HCT116 (cell line): ENCODE data around the gene C11orf42. TPM values are rescaled to one million over a fixed set of nuclear protein-coding genes. Genes with fewer than 3 reads are reported as not detected.

Source experiments
- ATAC-seq: fragments of 200-7000 bp; cut with Tn5 transposase; 2 replicates; pipeline ENCODE4 v1.9.1; 2020; ENCODE audit warnings: mild to moderate bottlenecking, moderate library complexity
- BruUV-seq: library from RNA; stranded (reverse); fragments of 400-500 nt; replicated peaks from 2 replicates; lab custom pipeline; 2021; lab: Mats Ljungman, UMichigan
- CTCF ChIA-PET: fragments of 300-600 bp; sonication (Branson Sonifier 250); formaldehyde crosslinking; loops from one replicate; lab custom pipeline; 2021; ENCODE audit warnings: antibody characterized with exemption; lab: Charles Lee
- POLR2A ChIA-PET: fragments of 300-600, 350-600 bp; sonication (Branson Sonifier 250); formaldehyde crosslinking; loops from one replicate; lab custom pipeline; 2021; ENCODE audit warnings: antibody characterized with exemption; lab: Charles Lee
- RAD21 ChIA-PET, 2 experiments: fragments of 300-600 bp; sonication (Branson Sonifier 250); formaldehyde crosslinking; loops; one replicate each; lab custom pipeline; 2023; ENCODE audit warnings: low total read pairs in 2 of 2; ENCODE audit not compliant: uncharacterized antibody in 2 of 2, unreplicated experiment in 2 of 2, low non-redundant PET in 1 of 2; lab: Charles Lee
- DNase-seq: peaks from one replicate; pipeline ENCODE4 v3.0.0-alpha.2; 2010; ENCODE audit warnings: low read depth, low spot score
- H2AFZ ChIP-seq: fragments of 200-600 bp; shearing (Covaris generic), sonication (generic); 2 replicates; pipeline ENCODE4 v1.6.1; 2017; ENCODE audit warnings: low read depth, mixed run types, mixed read lengths, antibody characterized with exemption, low read length; ENCODE audit not compliant: poor library complexity, severe bottlenecking
- H3K27ac ChIP-seq: 2 replicates; pipeline ENCODE4 v1.5.1; 2012; ENCODE audit warnings: low read depth, low read length
- H3K27me3 ChIP-seq: fragments of 200-600 bp; sonication (generic); 2 replicates; pipeline ENCODE4 v1.6.1; 2016; ENCODE audit warnings: mixed run types, low read length, mixed read lengths; ENCODE audit not compliant: insufficient read depth
- H3K36me3 ChIP-seq, 2 experiments: fragments of 200-500 bp in 1 of 2; fragments of 200-600 bp in 1 of 2; sonication (Bioruptor generic) in 1 of 2; sonication (generic) in 1 of 2; 2 replicates each; pipeline versions ENCODE4 v1.5.1 to v1.6.1; 2014 to 2016; ENCODE audit warnings: low read length in 2 of 2, inconsistent platforms in 1 of 2, mixed read lengths in 1 of 2, mixed run types in 1 of 2; ENCODE audit not compliant: insufficient read depth in 2 of 2, control insufficient read depth in 1 of 2
- H3K4me1 ChIP-seq, 2 experiments: fragments of 200-600 bp in 1 of 2; sonication (generic) in 1 of 2; 2 replicates each; pipeline versions ENCODE4 v1.5.1 to v1.6.1; 2012 to 2017; ENCODE audit warnings: low read length in 2 of 2, inconsistent platforms in 1 of 2, mild to moderate bottlenecking in 1 of 2, mixed read lengths in 1 of 2, mixed run types in 1 of 2, moderate library complexity in 1 of 2; ENCODE audit not compliant: insufficient read depth in 2 of 2, control insufficient read depth in 1 of 2
- H3K4me2 ChIP-seq: fragments of 200-600 bp; sonication (generic); 2 replicates; pipeline ENCODE4 v1.6.1; 2017; ENCODE audit warnings: mixed run types, low read length, mixed read lengths
- H3K4me3 ChIP-seq, 2 experiments: fragments of 200-600 bp in 1 of 2; sonication (generic) in 1 of 2; replicated peaks in 1 of 2; 2 replicates each; pipeline ENCODE4 v1.5.1; 2011 to 2016; ENCODE audit warnings: low read length in 2 of 2, control low read depth in 1 of 2, low read depth in 1 of 2, mild to moderate bottlenecking in 1 of 2, mixed read lengths in 1 of 2, mixed run types in 1 of 2
- H3K79me2 ChIP-seq: fragments of 200-600 bp; sonication (generic); 2 replicates; pipeline ENCODE4 v1.6.1; 2017; ENCODE audit warnings: mild to moderate bottlenecking, mixed run types, low read length, moderate library complexity, mixed read lengths; ENCODE audit not compliant: insufficient read depth
- H3K9ac ChIP-seq: fragments of 200-600 bp; sonication (generic); 2 replicates; pipeline ENCODE4 v1.6.1; 2016; ENCODE audit warnings: low read length, mixed read lengths
- H3K9me2 ChIP-seq: fragments of 200-600 bp; sonication (generic), shearing (Covaris generic); 2 replicates; pipeline ENCODE4 v1.6.1; 2017; ENCODE audit warnings: mixed run types, mild to moderate bottlenecking, moderate library complexity; ENCODE audit not compliant: insufficient read depth
- H3K9me3 ChIP-seq, 2 experiments: fragments of 200-500 bp in 1 of 2; fragments of 200-600 bp in 1 of 2; sonication (Bioruptor generic) in 1 of 2; sonication (generic) in 1 of 2; 2 replicates each; pipeline ENCODE4 v1.6.1; 2014 to 2017; ENCODE audit warnings: low read length in 2 of 2, mixed read lengths in 2 of 2, inconsistent platforms in 1 of 2, low read depth in 1 of 2, mild to moderate bottlenecking in 1 of 2, mixed run types in 1 of 2, moderate library complexity in 1 of 2; ENCODE audit not compliant: control insufficient read depth in 1 of 2, insufficient read depth in 1 of 2
- H4K20me1 ChIP-seq: fragments of 200-600 bp; sonication (generic), shearing (Covaris generic); 2 replicates; pipeline ENCODE4 v1.6.1; 2017; ENCODE audit warnings: mixed run types, mild to moderate bottlenecking, moderate library complexity; ENCODE audit not compliant: insufficient read depth
- CBX3 ChIP-seq: IDR thresholded peaks from 2 replicates; pipeline ENCODE4 v1.6.1; 2012; ENCODE audit warnings: low read depth
- EGR1 ChIP-seq: IDR thresholded peaks from 2 replicates; pipeline ENCODE4 v1.6.1; 2012; ENCODE audit warnings: low read depth
- JUND ChIP-seq: IDR thresholded peaks from 2 replicates; pipeline ENCODE4 v1.6.1; 2012
- POLR2A ChIP-seq: IDR thresholded peaks from 2 replicates; pipeline ENCODE4 v1.7.0; 2011; ENCODE audit warnings: borderline replicate concordance; ENCODE audit not compliant: insufficient read depth, insufficient read length; ENCODE audit errors: extremely low read depth
- POLR2AphosphoS5 ChIP-seq: IDR thresholded peaks from 2 replicates; pipeline ENCODE4 v1.6.1; 2011; ENCODE audit warnings: mild to moderate bottlenecking, low read depth, low read length, moderate library complexity
- RAD21 ChIP-seq: IDR thresholded peaks from 2 replicates; pipeline ENCODE4 v1.6.1; 2012; ENCODE audit warnings: low read depth, mild to moderate bottlenecking
- SIN3A ChIP-seq: IDR thresholded peaks from 2 replicates; pipeline ENCODE4 v1.6.1; 2012; ENCODE audit warnings: low read depth
- SP1 ChIP-seq: IDR thresholded peaks from 2 replicates; pipeline ENCODE4 v1.6.1; 2012; ENCODE audit warnings: low read depth
- SRF ChIP-seq: IDR thresholded peaks from 2 replicates; pipeline ENCODE4 v1.6.1; 2012; ENCODE audit warnings: low read depth
- TCF7L2 ChIP-seq: IDR thresholded peaks from 2 replicates; pipeline ENCODE4 v1.7.0; 2011; ENCODE audit warnings: borderline replicate concordance, inconsistent platforms; ENCODE audit not compliant: insufficient read depth, insufficient read length; ENCODE audit errors: extremely low read depth
- YY1 ChIP-seq: IDR thresholded peaks from 2 replicates; pipeline ENCODE4 v1.6.1; 2011; ENCODE audit warnings: low read length, low read depth, moderate library complexity, mild to moderate bottlenecking; ENCODE audit not compliant: insufficient replicate concordance; ENCODE audit errors: extremely low read depth
- ZNF274 ChIP-seq: fragments of 200-500 bp; sonication (Bioruptor generic); IDR thresholded peaks from 2 replicates; pipeline ENCODE4 v1.6.1; 2014; ENCODE audit warnings: mild to moderate bottlenecking, low read depth, low read length, inconsistent platforms
- intact Hi-C: fragments of 100-400 bp; cut with micrococcal nuclease; formaldehyde crosslinking; loops from 2 replicates; pipeline ENCODE4 v1.10.0; 2022
- total RNA-seq: library from RNA; stranded (reverse); gene quantifications from one replicate; pipeline ENCODE4 v1.2.1, GENCODE V29; 2021; ENCODE audit not compliant: unreplicated experiment
- TF ChIP-seq, protein P1 (sequence below): IDR thresholded peaks from 2 replicates; pipeline ENCODE4 v1.6.1; 2011; ENCODE audit warnings: mild to moderate bottlenecking, low read length, moderate library complexity; ENCODE audit not compliant: insufficient replicate concordance; ENCODE audit errors: extremely low read depth
- TF ChIP-seq, protein P2 (sequence below): IDR thresholded peaks from 2 replicates; pipeline ENCODE4 v1.6.1; 2012
- TF ChIP-seq, protein P3 (sequence below): IDR thresholded peaks from 2 replicates; pipeline ENCODE4 v1.6.1; 2012
- TF ChIP-seq, protein P4 (sequence below), 3 experiments: fragments of 200-600 bp in 1 of 3; sonication (generic) in 1 of 3; IDR thresholded peaks in 2 of 3; conservative IDR thresholded peaks in 1 of 3; 2 replicates each; pipeline ENCODE4 v1.5.1; 2012 to 2017; ENCODE audit warnings: low read depth in 2 of 3, low read length in 2 of 3, antibody characterized with exemption in 1 of 3, borderline replicate concordance in 1 of 3, control low read depth in 1 of 3, mild to moderate bottlenecking in 1 of 3, mixed read lengths in 1 of 3, mixed run types in 1 of 3, moderate library complexity in 1 of 3; ENCODE audit not compliant: insufficient read depth in 1 of 3

The C11orf42 gene
- total RNA-seq, 1 experiment from 2014 or later, result not detected

DNA sequence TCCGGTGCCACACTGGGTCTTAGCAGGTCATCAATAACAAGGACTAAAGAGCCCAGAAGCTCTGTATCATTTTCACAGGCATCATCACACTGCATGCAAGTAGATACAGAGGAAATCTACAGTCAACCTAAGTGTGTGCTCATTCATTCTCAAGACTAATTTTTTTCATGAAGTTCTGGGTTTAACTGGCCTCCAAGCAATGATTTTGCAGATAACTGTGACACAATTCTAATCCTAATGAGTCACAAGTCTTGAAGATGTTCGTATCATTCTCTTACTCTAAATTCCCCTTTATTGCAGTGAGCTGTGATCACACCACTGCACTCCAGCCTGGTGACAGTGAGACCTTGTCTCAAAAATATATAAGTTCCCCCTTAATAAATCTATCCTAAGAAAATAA lies 3.9 kb upstream of the C11orf42 start:
- no peak for ATAC-seq

More for the DNA sequence above, 3.9 kb upstream of the C11orf42 start:
- no TSS peak for BruUV-seq
- intact Hi-C loops, result no loop called here
- Histone ChIP-seq H3K4me3 (no peak overlapping the region), H3K79me2 (no peaks in the 10 kb centered on the region), H4K20me1 (no peaks in the 10 kb centered on the region), H3K9ac (no peak overlapping the region), H3K36me3 (no peaks in the 10 kb centered on the region; a peak in 1 of 4 replicates), H3K9me2 (no peaks in the 10 kb centered on the region), H3K27ac (no peak overlapping the region), H2AFZ (no peak overlapping the region), H3K9me3 (no peaks in the 10 kb centered on the region), H3K4me2 (no peak overlapping the region), H3K27me3 (peaks cover 14% of the 10 kb centered on the region; the same call in 1 of the 2 replicates), H3K4me1 (no peaks in the 10 kb centered on the region)
- no peak for DNase-seq
- CTCF ChIA-PET, result interaction anchor here (1.1 kb wide), 2 partner anchors 49 to 81 kb away, joined by 3 read pairs; no protein-coding TSS in a partner anchor
- POLR2A ChIA-PET, result no interaction called here
- no peak for TF ChIP-seq RAD21
- TF ChIP-seq, protein P1, sequence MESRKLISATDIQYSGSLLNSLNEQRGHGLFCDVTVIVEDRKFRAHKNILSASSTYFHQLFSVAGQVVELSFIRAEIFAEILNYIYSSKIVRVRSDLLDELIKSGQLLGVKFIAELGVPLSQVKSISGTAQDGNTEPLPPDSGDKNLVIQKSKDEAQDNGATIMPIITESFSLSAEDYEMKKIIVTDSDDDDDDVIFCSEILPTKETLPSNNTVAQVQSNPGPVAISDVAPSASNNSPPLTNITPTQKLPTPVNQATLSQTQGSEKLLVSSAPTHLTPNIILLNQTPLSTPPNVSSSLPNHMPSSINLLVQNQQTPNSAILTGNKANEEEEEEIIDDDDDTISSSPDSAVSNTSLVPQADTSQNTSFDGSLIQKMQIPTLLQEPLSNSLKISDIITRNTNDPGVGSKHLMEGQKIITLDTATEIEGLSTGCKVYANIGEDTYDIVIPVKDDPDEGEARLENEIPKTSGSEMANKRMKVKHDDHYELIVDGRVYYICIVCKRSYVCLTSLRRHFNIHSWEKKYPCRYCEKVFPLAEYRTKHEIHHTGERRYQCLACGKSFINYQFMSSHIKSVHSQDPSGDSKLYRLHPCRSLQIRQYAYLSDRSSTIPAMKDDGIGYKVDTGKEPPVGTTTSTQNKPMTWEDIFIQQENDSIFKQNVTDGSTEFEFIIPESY, result no peak
- no peak for TF ChIP-seq CBX3
- TF ChIP-seq EGR1, result no peak
- TF ChIP-seq, protein P2, sequence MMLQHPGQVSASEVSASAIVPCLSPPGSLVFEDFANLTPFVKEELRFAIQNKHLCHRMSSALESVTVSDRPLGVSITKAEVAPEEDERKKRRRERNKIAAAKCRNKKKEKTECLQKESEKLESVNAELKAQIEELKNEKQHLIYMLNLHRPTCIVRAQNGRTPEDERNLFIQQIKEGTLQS, result no peak
- no peak for TF ChIP-seq SIN3A
- TF ChIP-seq POLR2AphosphoS5, result no peak
- no peak for TF ChIP-seq SRF
- TF ChIP-seq ZNF274, result no peak
- no peak for TF ChIP-seq POLR2A
- TF ChIP-seq YY1, result no peak
- TF ChIP-seq, protein P3, sequence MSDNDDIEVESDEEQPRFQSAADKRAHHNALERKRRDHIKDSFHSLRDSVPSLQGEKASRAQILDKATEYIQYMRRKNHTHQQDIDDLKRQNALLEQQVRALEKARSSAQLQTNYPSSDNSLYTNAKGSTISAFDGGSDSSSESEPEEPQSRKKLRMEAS, result no peak
- TF ChIP-seq SP1, result no peak
- no peak for TF ChIP-seq JUND
- TF ChIP-seq TCF7L2, result no peak
- TF ChIP-seq, protein P4, sequence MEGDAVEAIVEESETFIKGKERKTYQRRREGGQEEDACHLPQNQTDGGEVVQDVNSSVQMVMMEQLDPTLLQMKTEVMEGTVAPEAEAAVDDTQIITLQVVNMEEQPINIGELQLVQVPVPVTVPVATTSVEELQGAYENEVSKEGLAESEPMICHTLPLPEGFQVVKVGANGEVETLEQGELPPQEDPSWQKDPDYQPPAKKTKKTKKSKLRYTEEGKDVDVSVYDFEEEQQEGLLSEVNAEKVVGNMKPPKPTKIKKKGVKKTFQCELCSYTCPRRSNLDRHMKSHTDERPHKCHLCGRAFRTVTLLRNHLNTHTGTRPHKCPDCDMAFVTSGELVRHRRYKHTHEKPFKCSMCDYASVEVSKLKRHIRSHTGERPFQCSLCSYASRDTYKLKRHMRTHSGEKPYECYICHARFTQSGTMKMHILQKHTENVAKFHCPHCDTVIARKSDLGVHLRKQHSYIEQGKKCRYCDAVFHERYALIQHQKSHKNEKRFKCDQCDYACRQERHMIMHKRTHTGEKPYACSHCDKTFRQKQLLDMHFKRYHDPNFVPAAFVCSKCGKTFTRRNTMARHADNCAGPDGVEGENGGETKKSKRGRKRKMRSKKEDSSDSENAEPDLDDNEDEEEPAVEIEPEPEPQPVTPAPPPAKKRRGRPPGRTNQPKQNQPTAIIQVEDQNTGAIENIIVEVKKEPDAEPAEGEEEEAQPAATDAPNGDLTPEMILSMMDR (IDR thresholded peaks at IDR 0.05 in 2 of 3, conservative IDR thresholded peaks at IDR 0.05 in 1 of 3; ENCODE audit: borderline replicate concordance in 1 of 3, insufficient read depth in 1 of 3, low read depth in 2 of 3, low read length in 2 of 3), result no peak
- RAD21 ChIA-PET, result no interaction called here
